Measurements from ENCODE around the gene PRDM7.
"Not testable (repeated sequence)": the region's sequence is repeated elsewhere in the genome, so short reads cannot be mapped to it uniquely, and the experiment has no call there.

PRDM7 gene

DNA sequence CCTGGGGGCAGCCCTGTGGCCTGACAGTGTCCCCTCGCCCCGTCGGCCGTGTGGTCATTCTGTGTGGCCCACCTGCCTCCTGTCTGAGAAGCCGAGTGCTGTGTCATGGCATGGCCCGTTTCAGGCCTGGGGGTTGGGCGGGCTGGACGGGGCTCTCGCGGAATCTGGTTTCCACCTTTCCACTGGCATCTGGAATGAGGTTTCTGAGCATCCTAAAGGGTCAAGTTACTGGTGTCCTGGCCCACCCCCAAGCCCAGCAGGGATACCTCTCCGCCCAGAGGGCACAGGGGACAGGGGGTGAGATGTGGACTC, 65.7 kb downstream of the PRDM7 start:
- DNase-seq: no peak

DNA sequence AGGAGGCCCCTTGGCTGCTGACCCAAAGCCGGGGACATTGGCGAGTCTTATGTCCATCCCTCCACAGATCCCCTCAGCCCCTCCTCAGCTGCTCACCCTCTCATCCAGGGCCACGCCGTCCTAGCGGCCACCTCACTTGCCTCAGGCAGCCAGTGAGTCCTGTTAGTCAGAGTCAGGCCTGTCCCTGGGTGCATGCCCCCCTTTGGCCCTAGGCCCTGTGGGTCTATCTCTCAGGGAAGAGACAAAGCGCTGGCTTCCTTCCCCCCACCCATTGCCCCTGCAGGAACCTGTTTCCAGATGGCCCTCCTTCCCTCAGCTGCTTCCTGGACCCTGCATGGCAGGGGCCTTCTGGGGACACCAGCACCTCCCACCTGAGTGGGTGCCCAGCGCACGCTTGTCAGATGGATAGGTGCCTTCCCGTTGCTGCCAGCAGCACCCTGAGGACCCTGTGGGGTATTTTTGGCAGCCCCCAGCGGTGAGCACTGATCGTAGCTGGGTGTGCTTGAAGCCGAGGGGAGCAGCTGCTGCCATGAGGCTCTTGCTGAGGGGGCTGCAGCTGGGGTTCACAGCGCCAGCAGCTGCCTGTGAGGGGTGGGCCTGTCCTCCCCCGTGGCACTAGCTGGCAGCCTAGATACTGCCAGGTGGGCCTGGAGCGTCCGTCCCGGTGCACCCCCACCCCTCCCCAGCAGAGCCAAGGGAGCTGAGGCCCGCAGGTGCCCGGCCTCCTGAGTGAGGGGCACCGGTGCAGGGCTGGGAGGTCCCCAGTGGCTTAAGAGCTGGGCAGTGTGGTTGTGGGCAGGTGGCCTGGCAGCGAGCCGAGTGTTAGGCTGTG, 66.2 kb downstream of the PRDM7 start:
- DNase-seq: no peak

GRCh38 chr16:90009172-90009899, 67.8 kb downstream of the PRDM7 start:
- DNase-seq: no peak

DNA sequence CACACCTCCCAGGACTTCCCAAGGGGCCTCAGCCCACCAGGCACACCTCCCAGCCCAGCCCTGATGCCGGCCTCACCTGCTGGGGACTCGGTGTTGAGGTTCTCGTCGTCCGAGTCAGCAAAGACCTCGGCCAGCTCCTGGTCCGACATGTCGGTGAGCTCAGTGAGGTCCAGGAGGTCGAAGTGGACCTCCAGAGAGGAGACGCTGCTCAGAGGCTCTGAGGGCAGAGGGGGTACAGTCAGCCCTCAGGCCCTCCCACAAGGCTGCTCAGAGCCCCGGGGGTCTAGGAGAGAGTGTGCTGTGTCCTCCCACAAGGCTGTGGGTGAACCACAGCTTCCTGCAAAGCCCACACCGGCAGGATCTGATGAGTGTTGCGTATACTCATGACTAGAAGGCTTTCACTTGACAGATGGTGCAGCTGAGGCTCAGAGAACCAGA, 68.4 kb downstream of the PRDM7 start:
- peak; percentile 11 to 73 (median 46) for DNase-seq

GRCh38 chr16:90007635-90008234, 69.4 kb downstream of the PRDM7 start:
- not testable (repeated sequence) for DNase-seq

DNA sequence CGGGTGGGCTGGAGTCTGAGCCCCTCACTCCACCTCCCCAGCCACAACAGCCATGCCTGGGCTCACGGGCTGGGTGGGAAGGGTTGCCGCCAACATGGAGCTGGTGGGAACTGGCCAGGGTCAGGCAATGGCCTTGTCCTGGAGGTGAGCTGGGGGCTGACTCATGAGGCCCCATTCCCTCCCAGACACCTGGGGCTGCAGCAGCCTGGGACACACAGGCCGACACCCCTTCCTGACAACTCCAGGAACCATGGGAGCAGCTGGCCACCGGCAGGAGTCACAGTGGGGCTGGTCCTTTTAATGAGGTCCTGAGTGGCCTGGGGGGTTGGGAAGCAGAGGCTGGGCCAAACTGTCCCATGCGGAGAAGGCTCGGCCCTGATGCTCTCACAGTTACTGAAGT, 70.1 kb downstream of the PRDM7 start:
- DNase-seq: no peak

Data from stimulated activated naive CD4-positive, alpha-beta T cell (primary cell).